GM19372 (cell line): ENCODE data around the gene ASB13.

ENCODE experiments used
- ATAC-seq: cut with Tn5 transposase; IDR thresholded peaks from one replicate; pipeline ENCODE4 v1.9.1; 2021; ENCODE audit warnings: mild to moderate bottlenecking, low read depth, moderate library complexity; ENCODE audit not compliant: unreplicated experiment

The ASB13 gene

DNA sequence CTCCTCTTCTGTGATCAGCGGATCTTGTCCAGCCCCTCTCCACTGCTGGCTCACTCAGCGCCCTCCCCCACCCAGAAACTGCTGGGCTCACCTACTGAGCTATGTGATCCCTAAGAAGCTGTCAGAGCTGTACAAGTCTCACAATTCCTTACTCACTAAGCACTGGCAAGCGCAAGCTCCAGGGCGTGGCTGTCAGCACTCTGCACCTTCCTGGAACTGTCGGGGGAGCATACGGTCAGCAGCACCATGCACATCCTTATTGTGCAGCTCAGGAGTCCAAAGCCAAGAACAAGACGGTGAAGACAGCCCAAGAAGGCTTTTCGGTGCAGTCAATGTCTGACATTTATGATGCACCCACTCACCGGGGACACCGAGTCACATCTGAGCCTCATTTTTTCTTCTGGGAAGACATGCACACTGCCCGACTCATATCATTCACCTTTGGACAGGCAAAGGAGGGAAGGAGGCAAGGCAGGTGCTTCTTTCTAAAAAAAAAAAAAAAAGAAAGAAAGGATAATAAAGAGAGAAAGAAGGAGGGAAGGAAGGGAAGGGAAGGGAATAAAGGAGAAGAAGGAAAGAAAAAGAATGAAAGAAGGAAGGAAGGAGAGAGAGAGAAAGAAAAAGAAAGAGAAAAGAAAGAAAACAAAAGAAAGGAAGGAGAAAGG lies 56.3 kb downstream of the ASB13 start:
- ATAC-seq, result no peak

DNA sequence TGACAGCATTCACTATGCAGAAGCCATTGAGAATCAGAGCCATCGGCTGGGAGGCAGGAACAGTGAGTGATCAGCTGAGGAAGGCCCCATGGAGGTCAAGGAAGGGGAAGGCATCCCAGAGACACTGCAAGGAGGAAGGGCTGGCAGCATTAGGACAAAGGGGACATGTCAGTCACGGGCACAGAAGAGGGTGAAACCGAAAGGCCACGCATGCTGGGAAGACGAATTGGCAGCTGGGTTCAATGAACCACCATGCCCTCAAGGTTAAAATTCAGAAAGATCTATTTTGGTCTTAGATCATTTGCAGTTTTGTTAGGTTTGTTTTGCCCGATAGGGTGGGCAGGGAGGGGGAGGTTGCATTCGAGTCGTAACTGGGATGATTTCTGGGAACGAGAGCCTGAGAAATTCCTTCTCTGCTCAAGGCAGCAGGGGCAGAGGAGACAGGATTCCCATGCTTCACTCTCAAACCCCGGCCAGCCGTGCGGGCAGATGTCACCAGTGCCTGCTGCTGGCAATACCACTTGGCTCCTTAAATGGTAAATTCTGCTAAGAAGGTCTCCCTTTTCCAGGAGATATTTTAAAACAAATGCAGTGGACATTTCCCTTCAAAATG lies 57.7 kb downstream of the ASB13 start:
- ATAC-seq, result no peak

DNA sequence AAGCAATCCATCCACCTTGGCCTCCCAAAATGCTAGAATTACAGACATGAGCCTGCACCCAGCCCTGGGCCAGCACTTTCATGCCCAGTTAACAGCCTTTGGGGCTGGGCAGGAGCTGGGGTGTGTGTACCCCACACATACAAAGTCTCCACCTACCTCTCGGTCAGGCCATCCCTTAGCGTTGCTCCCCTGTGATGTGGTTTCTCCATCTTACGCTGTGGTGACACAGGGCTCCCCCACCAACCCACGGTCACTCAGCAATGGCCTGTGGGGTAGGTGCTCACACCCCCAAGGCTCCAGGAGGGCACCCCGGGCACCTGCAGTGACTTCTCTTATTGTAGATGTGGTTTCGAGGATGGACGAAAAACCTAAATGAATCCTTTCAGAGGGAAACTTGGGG lies 58.8 kb downstream of the ASB13 start:
- no peak for ATAC-seq

DNA sequence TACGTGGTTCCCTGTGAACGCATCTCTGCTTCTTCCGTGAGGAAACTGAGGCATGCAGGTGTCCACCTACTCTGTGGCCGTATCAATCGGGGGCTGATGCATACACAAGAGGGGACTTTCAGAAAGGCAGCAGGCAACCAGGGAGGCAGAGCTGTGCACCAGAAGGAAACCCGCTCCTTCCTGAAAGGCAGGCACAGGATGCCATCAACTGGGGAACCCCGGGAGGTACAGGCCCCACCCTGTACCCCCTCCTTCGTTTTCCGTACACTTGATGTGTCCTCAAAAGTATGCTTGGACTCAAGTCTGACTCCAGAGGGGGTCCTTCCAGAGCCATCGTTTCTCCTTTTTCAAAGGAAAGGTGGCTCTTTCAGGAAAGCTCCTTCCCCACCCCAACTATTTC lies 59.5 kb downstream of the ASB13 start:
- ATAC-seq, result no peak

DNA sequence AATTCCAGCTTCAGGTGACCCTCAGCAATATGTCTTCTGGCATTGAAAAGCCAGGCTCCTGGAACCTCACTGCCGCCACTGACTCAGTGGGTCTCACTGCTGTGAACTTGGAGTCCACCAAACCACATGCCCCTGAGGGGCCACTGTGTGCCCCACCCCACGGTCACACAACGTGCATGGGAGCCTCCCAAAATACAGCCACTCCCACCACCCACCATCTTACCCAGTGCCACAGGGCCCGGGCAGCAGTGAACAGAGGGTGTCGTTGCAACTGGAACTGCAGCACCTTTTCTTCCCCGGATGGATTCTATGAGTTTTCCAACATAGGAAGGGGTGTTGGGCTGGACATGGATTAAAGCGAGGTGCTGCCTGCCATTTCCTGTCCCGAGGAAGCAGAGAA lies 60.1 kb downstream of the ASB13 start:
- no peak for ATAC-seq

DNA sequence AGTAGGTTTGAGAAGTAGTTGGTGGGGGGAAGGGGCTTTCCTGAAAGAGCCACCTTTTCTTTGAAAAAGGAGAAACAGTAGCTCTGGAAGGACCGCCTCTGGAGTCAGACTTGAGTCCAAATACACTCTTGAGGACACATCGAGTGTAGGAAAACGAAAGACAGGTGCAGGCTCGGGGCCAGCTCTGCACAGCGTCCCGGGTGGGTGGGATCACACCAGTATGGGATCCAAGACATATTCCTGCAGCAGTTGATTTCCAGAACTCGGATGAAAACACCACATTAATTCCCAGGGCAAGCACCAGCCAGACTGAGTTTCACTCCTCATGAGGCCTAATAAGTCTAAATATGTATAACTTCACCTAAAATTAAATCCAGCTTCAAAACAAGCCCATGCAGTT lies 61.4 kb downstream of the ASB13 start:
- no peak for ATAC-seq

DNA sequence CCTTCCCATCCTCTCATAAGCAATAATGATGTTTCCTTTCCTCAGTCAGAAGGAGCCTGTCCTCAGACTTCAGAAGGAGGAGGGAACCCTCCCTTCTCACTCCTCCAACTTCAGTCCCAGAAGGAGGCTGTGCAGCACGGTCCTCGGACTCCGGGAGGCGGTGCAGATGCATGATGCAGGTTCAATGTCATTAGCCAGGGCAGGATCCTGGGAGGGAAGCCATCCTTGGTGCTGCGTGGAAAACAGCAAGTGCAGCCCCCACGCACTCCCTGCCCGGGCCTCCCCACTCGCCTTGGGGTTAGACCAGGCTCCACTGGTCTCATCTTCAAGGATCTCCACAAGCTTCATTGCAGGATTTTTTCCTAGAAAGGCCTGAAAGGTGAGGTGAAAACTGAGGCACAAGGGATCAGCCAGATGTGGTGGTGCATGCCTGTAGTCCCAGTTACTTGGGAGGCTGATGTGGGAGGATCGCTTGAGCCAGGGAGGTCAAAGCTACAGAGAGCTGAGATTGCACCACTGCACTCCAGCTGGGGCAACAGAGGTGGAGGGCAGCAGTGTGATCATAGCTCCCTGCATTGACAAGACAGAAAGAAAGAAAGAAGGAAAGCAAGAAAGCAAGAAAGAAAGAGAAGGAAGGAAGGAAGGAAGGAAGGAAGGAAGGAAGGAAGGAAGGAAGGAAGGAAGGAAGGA lies 62.0 kb downstream of the ASB13 start:
- no peak for ATAC-seq

DNA sequence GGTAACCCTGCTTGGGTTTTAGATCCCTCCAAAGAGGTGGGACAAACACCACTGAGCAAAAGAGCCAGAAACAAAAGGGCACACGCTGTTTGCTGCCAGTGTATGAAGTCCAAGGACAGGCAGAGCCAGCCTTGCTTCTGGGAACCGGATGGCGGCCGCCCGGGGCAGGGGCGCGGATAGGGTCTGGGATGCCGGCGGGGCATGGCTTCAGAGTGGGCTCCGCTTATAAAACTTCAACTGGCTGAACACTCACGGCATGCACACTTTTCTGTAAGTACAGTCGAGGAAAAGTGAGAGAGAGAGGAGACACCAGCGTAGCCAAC lies 62.6 kb downstream of the ASB13 start:
- no peak for ATAC-seq

DNA sequence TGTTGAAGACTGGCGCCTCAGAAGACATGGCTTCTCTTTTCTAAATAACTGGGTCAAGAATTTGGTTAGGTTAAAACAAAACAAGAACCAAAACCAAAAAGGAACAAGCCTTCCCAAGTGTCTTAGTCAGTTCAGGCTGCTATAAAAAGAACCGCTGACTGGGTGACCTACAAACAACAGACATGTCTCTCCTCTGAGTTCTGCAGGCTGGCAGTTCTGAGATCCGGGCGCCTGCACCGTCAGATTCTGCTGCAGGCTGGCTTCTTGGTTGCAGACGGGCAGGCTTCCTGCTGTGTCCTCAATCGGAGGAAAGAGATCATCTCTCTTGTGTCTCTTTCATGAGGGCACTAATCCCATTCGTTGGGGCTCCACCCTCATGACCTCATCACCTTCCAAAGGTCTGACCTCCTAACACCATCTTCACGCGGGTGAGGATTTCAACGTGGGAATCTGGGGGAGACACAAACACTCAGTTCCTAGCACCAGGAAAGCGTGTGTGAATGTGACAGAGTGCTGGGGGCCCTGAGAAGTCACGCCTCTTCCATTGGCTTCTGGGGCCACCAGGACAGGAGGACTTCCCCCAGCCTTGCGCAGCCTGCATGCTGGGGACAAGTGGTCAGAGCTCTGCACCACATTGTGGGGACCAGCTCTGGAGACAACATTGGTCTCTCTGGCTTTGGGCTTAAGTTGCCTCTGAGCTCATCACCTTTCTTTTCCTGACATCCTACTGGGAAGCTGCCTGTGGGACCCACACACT lies 63.1 kb downstream of the ASB13 start:
- ATAC-seq, result no peak

DNA sequence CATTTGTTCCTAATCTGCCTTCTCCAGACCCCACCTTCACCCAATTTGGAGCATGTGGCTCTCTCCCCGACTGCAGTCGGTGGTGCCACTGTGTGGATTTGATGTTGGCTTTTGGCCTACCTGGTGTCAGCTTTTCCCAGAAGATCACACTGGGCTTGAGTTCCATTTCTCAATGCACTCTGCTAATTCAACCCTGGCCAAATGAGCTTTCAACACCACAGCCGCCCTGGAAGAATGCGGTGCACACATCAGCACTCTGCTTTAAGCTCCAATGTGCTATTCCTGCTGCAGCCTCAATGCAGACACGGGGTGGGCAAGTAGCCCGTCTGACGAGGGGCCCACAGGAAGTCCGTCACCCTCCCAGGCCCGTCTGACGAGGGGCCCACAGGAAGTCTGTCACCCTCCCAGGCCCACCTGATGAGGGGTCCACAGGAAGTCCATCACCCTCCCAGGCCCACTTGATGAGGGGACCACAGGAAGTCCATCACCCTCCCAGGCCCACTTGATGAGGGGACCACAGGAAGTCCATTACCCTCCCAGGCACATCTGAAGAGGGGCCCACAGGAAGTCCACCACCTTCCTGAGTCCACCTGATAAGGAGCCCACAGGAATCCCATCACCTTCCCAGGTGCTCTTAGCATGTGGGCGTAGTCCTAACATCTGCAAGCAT lies 64.4 kb downstream of the ASB13 start:
- no peak for ATAC-seq

DNA sequence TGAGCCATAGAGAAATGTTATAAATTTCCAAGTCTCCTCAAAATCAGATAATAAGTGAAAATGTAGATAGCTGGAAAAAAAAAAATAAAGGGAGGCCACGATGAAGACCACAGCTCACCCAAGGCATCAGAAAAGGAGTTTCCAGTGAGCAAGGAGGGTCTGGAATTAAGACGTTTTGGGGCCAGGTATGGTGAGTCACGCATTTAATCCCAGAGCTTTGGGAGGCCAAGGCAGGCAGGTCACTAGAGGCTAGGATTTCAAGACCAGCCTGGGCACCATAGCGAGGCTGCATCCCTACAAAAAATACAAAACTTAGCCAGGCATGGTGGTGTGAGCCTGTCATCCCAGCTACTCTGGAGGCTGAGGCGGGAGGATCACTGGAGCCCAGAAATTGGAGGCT lies 65.5 kb downstream of the ASB13 start:
- ATAC-seq, result no peak

DNA sequence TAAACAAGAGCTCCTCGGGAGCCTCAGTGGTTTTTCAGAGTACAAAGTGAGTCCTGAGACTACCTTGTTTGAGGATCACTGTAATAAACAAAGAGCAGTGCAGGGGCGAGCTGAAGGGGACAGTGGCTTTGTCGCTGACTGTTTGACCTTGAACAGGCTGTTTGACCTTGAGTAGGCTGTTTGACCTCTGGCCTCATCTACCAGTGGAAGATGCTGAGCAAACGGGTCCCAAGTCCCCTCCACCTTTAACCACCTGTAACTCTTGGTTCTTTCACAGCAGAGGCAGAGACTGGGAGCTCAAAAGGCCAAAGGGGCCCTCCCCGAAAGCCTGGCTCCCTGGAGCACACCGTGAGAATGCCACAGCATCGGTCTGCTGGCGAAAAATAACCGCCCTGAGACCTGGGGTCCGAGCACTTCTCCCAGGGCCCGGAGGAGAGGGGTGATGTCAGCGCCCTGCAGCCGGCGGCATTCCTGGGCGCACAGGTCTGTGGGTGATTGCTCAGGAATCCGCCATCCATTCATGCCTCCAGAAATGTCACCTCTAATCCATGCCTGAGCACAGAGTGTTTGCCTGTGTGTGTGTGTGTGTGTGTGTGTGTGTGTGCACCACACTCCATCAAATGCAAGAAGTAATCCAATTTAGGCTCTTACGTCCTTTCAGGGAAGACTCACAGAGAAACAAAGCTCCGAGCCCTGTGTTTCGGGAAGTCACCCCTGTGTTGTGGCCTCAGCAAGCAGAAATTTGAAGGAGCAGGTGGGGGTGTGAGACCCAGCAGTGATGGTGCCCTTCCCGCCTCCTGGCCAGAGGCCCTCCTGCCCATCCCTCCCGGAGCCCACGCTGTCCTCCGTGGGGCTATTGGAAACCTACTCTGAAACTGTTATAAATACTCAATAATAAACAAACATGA lies 66.5 kb downstream of the ASB13 start:
- ATAC-seq, result no peak

DNA sequence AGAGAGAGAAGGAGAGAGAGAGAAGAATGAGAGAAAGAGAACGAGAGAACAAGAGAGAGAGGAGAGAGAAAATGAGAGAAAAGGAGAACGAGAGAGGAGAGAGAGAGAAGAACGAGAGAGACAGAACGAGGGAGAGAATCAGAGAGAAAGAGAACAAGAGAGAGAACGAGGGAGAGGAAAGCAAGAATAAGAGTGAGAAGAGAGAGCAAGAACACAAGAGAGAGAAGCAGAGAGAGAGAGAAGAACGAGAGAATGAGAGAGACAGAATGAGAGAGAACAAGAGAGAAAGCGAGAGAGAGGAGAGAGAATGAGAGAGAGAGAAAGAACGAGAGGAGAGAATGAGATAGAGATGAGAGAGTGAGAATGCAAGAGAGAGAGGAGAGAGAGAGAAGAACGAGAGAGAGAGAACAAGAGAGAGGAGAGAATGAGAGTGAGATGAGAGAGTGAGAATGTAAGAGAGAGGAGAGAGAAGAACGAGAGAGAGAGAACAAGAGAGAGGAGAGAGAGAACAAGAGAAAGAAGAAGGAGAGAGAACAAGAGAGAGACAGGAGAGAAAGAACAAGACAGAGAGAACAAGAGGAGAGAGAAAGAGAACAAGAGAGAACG lies 68.2 kb downstream of the ASB13 start:
- no peak for ATAC-seq

DNA sequence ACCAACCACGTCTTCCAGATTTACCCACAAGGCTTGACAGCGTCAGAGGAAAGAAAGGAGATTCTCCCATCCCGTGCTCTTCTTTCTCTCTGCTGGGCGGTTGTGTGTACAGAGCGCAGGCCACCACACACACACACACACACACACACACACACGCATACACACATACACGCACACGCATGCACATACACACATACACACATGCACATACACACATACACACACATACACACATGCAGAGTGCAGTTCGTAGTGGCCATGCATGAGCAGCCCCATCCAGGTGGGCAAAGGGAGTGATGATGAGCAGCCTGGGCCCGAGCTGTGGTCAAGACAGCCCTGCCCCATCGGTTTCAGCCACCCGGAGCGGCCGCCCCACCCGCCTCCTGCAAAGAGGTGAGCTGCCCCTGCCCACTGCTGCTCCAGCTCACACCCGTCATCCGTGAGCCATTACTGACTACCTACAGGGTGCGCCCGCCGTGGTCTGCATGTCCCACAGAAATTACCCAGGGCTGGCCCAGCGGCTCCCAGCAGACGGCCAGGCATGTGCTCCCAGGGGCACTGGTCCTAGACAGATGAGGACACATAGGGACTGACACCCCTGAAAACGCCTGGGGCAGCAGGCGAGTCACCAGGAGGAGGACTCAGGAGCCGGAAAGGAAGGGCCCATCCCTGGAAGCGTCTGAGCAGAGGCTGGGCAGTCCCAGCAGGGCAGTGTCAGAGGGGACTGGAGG lies 69.6 kb downstream of the ASB13 start:
- ATAC-seq, result no peak

DNA sequence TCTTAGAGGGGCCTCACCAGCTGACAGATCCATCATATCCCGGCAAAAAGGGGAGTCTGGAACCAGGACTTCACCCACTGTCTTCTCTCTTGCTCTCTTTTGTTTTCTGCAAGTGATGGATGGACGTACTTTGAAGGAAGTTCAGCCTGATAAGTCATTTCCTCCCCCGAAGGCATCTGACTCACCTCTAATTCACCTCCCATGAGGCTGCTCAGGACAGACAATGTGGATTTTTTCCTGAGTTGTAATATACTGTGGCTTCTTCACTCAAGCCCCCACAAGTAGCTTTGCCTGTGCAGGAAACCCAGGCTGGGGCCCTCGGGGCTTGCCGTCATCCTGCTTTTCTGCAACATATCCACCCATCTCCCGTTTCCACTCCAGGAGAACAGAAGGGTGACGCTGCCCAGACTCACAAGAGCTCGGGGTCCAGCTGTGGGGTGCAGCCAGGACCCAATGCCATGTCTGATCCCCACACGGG lies 70.4 kb downstream of the ASB13 start:
- no peak for ATAC-seq

DNA sequence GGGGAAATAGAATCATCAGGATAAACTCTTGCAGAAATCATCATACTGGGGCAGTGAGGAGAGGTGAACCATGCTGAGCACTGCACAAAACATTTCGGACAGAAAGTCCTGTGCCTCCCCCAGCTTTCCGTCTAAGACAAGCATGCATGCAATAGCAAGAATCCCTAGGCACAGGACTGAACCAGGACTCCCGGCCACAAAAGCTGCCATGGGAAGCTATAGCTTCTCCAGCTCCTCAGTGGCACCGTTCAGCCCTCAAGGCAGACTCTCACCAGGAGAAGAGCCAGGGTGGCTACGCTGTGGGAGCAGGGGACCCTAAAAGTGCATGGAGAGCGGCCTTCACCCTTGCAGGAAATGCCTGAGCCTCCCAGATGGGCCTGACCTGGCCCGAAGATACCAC lies 70.8 kb downstream of the ASB13 start:
- no peak for ATAC-seq

DNA sequence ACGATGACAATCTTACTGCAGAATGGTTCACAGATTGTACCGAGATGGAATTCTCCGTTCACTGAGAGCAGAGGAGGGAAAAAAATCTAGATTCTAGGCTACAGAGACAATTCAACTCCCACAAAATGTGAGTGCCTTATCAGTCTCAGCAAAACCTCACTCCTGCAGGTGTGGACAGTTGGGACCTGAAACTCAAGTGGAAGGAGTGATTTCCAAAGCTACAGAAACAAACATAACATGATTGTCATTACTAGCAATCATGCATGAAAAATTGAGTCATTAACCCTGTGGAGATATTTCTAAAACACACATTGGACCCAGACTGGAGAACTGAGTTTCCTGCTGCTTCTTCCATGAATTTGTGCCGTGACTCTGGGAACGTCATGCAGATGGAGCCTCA lies 71.3 kb downstream of the ASB13 start:
- ATAC-seq, result no peak

DNA sequence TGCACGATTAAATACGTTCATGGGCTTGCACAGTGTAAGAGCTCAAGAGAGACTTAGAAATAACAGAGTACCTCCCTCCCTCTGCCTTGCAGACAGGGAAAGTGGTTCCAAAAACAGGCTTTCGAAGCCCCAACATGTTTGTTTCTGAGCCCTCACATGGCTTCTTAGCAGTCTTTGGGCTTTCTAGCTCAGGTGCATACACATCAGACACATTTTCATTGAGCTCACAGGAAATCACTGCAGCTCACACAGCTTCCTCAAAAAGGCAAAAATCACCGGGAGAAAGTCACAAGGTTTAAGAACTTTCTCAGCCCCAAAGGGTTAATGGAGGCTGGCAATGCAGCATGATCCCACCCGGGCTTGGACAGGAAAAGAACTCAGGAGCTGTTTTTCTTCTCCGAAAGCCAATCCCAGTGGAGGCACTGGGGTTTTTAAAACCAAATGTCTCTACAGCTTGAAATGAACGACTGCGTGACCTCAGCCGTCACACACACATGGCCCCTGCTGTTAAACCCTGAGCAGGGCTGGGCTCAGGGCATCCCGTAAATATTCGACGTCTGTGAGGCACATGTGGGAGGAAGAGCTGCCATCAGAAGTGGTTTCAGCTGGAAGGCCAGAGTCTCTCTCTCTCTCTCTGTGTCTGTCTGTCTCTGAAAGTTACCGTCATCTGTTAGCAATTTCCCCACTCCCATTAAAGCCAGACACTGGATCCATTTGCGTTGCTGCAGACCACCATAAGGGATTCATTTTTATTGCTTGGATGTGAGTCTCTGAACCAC lies 71.9 kb downstream of the ASB13 start:
- no peak for ATAC-seq
